ENCODE measurements around the gene CCDC160. TPM values are rescaled to one million over a fixed set of nuclear protein-coding genes. Genes with fewer than 3 reads are reported as not detected.

Gene CCDC160
- total RNA-seq, 1 donor from 2014 or later: not detected

- intact Hi-C loops (cut with DNase I): no loop called here
- no peaks in the 10 kb centered on the region for H3K36me3 ChIP-seq
- no peak for DNase-seq
- H3K4me3 ChIP-seq: no peak overlapping the region
- no peak for ATAC-seq
- H3K4me1 ChIP-seq: no peaks in the 10 kb centered on the region
- H3K27me3 ChIP-seq: no peaks in the 10 kb centered on the region
- H3K27ac ChIP-seq: no peak overlapping the region
- TF ChIP-seq CTCF (IDR thresholded peaks at IDR 0.05): no peak
- no peaks in the 10 kb centered on the region for H3K9me3 ChIP-seq
Observed at GRCh38 chrX:134244043-134244442, 7.1 kb downstream of the CCDC160 start.

GRCh38 chrX:134246282-134246681 lies 9.3 kb downstream of the CCDC160 start:
- ATAC-seq: no peak
- Histone ChIP-seq H3K4me3 (no peak overlapping the region), H3K4me1 (no peaks in the 10 kb centered on the region), H3K36me3 (no peaks in the 10 kb centered on the region), H3K27me3 (no peaks in the 10 kb centered on the region), H3K9me3 (no peaks in the 10 kb centered on the region), H3K27ac (no peak overlapping the region)
- intact Hi-C loops (cut with DNase I): no loop called here
- no peak for TF ChIP-seq CTCF (IDR thresholded peaks at IDR 0.05)
- DNase-seq: no peak

- no peaks in the 10 kb centered on the region for H3K4me1 ChIP-seq
- no peaks in the 10 kb centered on the region for H3K36me3 ChIP-seq
- H3K27ac ChIP-seq: no peak overlapping the region
- no peaks in the 10 kb centered on the region for H3K9me3 ChIP-seq
- DNase-seq: no peak
- intact Hi-C loops (cut with DNase I): no loop called here
- no peak for ATAC-seq
- no peaks in the 10 kb centered on the region for H3K27me3 ChIP-seq
- TF ChIP-seq CTCF (IDR thresholded peaks at IDR 0.05): no peak
- no peak overlapping the region for H3K4me3 ChIP-seq
Observed at GRCh38 chrX:134247492-134247891, 10.5 kb downstream of the CCDC160 start.

- no peaks in the 10 kb centered on the region for H3K9me3 ChIP-seq
- no peak overlapping the region for H3K4me3 ChIP-seq
- intact Hi-C loops (cut with DNase I): no loop called here
- H3K27me3 ChIP-seq: no peaks in the 10 kb centered on the region
- ATAC-seq (no peak), DNase-seq (no peak)
- TF ChIP-seq CTCF (IDR thresholded peaks at IDR 0.05): no peak
- H3K36me3 ChIP-seq: no peaks in the 10 kb centered on the region
- H3K27ac ChIP-seq: no peak overlapping the region
- H3K4me1 ChIP-seq: no peaks in the 10 kb centered on the region
Observed at GRCh38 chrX:134249241-134249640, 12.3 kb downstream of the CCDC160 start.

- TF ChIP-seq CTCF (IDR thresholded peaks at IDR 0.05): no peak
- no peak for DNase-seq
- Histone ChIP-seq H3K4me3 (no peak overlapping the region), H3K27ac (no peak overlapping the region), H3K9me3 (no peaks in the 10 kb centered on the region), H3K4me1 (no peaks in the 10 kb centered on the region), H3K27me3 (no peaks in the 10 kb centered on the region), H3K36me3 (no peaks in the 10 kb centered on the region)
- intact Hi-C loops (cut with DNase I): no loop called here
- ATAC-seq: no peak
Observed at GRCh38 chrX:134251241-134251640, 14.3 kb downstream of the CCDC160 start.

- Histone ChIP-seq H3K4me3 (no peak overlapping the region), H3K27ac (no peak overlapping the region), H3K27me3 (no peaks in the 10 kb centered on the region), H3K9me3 (no peaks in the 10 kb centered on the region), H3K4me1 (no peaks in the 10 kb centered on the region), H3K36me3 (no peaks in the 10 kb centered on the region)
- intact Hi-C loops (cut with DNase I): no loop called here
- TF ChIP-seq CTCF (IDR thresholded peaks at IDR 0.05): no peak
- DNase-seq (no peak), ATAC-seq (no peak)
Observed at GRCh38 chrX:134254511-134254910, 17.5 kb downstream of the CCDC160 start.

All from upper lobe of right lung (tissue), 1 donor.